A673 (cell line): Measurements from ENCODE around the gene UBXN10.

ENCODE experiments used
- CTCF ChIP-seq: fragments of 300-800, 200-600 bp; sonication (generic); conservative IDR thresholded peaks from 2 replicates; pipeline ENCODE4 v1.5.1; 2017; ENCODE audit warnings: low read depth, mild to moderate bottlenecking, antibody characterized with exemption, low read length, moderate library complexity, mixed read lengths
- EZH2 ChIP-seq: fragments of 200-600 bp; sonication (generic); IDR thresholded peaks from 2 replicates; pipeline ENCODE4 v1.6.1; 2017; ENCODE audit warnings: borderline replicate concordance, low read depth, mild to moderate bottlenecking, mixed read lengths, antibody characterized with exemption, low read length; ENCODE audit not compliant: poor library complexity, severe bottlenecking

DNA sequence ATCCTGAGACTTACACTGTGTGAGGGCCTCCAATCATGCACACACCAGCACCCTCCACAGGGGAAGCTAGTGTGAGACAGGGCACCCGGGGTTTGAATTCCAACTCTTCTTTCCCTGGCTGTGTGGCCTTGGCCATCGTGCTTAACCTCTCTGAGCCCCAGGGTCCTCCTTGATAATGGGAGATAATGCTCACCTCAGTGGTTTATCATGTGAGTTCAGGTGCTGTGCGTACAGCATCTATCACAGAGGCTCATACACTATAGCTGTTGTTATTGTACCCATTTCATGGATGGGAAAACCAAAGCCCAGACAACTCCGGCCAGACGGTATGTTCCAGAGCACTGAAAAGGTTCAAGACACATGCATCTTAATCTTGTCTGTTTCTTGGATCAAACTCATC, 16.0 kb upstream of the UBXN10 start:
- TF ChIP-seq EZH2 (no peak), CTCF (no peak)
